HCT116 (cell line): Measurements from ENCODE around the gene TPSD1.

Experiments used
- CTCF ChIP-seq, 3 experiments: fragments of 200-600 bp in 1 of 3; sonication (generic) in 1 of 3; IDR thresholded peaks in 2 of 3; conservative IDR thresholded peaks in 1 of 3; 2 replicates each; pipeline ENCODE4 v1.5.1; 2012 to 2017; ENCODE audit warnings: low read depth in 2 of 3, low read length in 2 of 3, antibody characterized with exemption in 1 of 3, borderline replicate concordance in 1 of 3, control low read depth in 1 of 3, mild to moderate bottlenecking in 1 of 3, mixed read lengths in 1 of 3, mixed run types in 1 of 3, moderate library complexity in 1 of 3; ENCODE audit not compliant: insufficient read depth in 1 of 3
- ELF1 ChIP-seq: IDR thresholded peaks from 2 replicates; pipeline ENCODE4 v1.6.1; 2012; ENCODE audit warnings: low read depth, borderline replicate concordance
- EZH2 ChIP-seq: fragments of 200-600 bp; sonication (generic); IDR thresholded peaks from 2 replicates; pipeline ENCODE4 v1.6.1; 2017; ENCODE audit warnings: antibody characterized with exemption, mixed run types
- EZH2phosphoT487 ChIP-seq: fragments of 200-600 bp; IDR thresholded peaks from 2 replicates; pipeline ENCODE4 v1.6.1; 2018; ENCODE audit warnings: antibody characterized with exemption, borderline replicate concordance
- POLR2A ChIP-seq: IDR thresholded peaks from 2 replicates; pipeline ENCODE4 v1.7.0; 2011; ENCODE audit warnings: borderline replicate concordance; ENCODE audit not compliant: insufficient read depth, insufficient read length; ENCODE audit errors: extremely low read depth
- SIN3A ChIP-seq: IDR thresholded peaks from 2 replicates; pipeline ENCODE4 v1.6.1; 2012; ENCODE audit warnings: low read depth
- TCF7L2 ChIP-seq: IDR thresholded peaks from 2 replicates; pipeline ENCODE4 v1.7.0; 2011; ENCODE audit warnings: borderline replicate concordance, inconsistent platforms; ENCODE audit not compliant: insufficient read depth, insufficient read length; ENCODE audit errors: extremely low read depth
- TF ChIP-seq, protein P1 (sequence below): IDR thresholded peaks from 2 replicates; pipeline ENCODE4 v1.6.1; 2012
- TF ChIP-seq, protein P2 (sequence below): IDR thresholded peaks from 2 replicates; pipeline ENCODE4 v1.6.1; 2012; ENCODE audit warnings: low read depth
- TF ChIP-seq, protein P3 (sequence below): IDR thresholded peaks from 2 replicates; pipeline ENCODE4 v1.6.1; 2011; ENCODE audit warnings: mild to moderate bottlenecking, low read length, moderate library complexity; ENCODE audit not compliant: insufficient replicate concordance; ENCODE audit errors: extremely low read depth

GRCh38 chr16:1265826-1266225 lies 10.0 kb downstream of the TPSD1 start:
- TF ChIP-seq, protein P1, sequence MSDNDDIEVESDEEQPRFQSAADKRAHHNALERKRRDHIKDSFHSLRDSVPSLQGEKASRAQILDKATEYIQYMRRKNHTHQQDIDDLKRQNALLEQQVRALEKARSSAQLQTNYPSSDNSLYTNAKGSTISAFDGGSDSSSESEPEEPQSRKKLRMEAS = no peak
- TF ChIP-seq, protein P2, sequence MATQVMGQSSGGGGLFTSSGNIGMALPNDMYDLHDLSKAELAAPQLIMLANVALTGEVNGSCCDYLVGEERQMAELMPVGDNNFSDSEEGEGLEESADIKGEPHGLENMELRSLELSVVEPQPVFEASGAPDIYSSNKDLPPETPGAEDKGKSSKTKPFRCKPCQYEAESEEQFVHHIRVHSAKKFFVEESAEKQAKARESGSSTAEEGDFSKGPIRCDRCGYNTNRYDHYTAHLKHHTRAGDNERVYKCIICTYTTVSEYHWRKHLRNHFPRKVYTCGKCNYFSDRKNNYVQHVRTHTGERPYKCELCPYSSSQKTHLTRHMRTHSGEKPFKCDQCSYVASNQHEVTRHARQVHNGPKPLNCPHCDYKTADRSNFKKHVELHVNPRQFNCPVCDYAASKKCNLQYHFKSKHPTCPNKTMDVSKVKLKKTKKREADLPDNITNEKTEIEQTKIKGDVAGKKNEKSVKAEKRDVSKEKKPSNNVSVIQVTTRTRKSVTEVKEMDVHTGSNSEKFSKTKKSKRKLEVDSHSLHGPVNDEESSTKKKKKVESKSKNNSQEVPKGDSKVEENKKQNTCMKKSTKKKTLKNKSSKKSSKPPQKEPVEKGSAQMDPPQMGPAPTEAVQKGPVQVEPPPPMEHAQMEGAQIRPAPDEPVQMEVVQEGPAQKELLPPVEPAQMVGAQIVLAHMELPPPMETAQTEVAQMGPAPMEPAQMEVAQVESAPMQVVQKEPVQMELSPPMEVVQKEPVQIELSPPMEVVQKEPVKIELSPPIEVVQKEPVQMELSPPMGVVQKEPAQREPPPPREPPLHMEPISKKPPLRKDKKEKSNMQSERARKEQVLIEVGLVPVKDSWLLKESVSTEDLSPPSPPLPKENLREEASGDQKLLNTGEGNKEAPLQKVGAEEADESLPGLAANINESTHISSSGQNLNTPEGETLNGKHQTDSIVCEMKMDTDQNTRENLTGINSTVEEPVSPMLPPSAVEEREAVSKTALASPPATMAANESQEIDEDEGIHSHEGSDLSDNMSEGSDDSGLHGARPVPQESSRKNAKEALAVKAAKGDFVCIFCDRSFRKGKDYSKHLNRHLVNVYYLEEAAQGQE = no peak
- TF ChIP-seq EZH2phosphoT487 (no peak), EZH2 (no peak), CTCF (IDR thresholded peaks at IDR 0.05 in 2 of 3, conservative IDR thresholded peaks at IDR 0.05 in 1 of 3; ENCODE audit: borderline replicate concordance in 1 of 3, insufficient read depth in 1 of 3, low read depth in 2 of 3, low read length in 2 of 3) (no peak), POLR2A (no peak), TCF7L2 (no peak), SIN3A (no peak), ELF1 (no peak)
- TF ChIP-seq, protein P3, sequence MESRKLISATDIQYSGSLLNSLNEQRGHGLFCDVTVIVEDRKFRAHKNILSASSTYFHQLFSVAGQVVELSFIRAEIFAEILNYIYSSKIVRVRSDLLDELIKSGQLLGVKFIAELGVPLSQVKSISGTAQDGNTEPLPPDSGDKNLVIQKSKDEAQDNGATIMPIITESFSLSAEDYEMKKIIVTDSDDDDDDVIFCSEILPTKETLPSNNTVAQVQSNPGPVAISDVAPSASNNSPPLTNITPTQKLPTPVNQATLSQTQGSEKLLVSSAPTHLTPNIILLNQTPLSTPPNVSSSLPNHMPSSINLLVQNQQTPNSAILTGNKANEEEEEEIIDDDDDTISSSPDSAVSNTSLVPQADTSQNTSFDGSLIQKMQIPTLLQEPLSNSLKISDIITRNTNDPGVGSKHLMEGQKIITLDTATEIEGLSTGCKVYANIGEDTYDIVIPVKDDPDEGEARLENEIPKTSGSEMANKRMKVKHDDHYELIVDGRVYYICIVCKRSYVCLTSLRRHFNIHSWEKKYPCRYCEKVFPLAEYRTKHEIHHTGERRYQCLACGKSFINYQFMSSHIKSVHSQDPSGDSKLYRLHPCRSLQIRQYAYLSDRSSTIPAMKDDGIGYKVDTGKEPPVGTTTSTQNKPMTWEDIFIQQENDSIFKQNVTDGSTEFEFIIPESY = no peak
